Endothelial cell of umbilical vein (primary cell): ENCODE results near the gene CDK17. TPM values are rescaled to one million over a fixed set of nuclear protein-coding genes. Genes with fewer than 3 reads are reported as not detected.

ENCODE experiments used
- BruUV-seq: library from RNA; stranded (reverse); fragments of 400-500 nt; replicated peaks from 2 replicates; lab custom pipeline; 2021; lab: Mats Ljungman, UMichigan
- CTCF ChIA-PET: fragments of 300-600, 350-600 bp; sonication (Branson Sonifier 250); formaldehyde crosslinking; loops from one replicate; lab custom pipeline; 2021; ENCODE audit warnings: antibody characterized with exemption, inconsistent platforms; lab: Charles Lee
- POLR2A ChIA-PET: fragments of 300-600, 350-600 bp; sonication (Branson Sonifier 250); formaldehyde crosslinking; loops from one replicate; lab custom pipeline; 2021; ENCODE audit warnings: antibody characterized with exemption, inconsistent platforms; lab: Charles Lee
- DNase-seq: peaks from one replicate; pipeline ENCODE4 v3.0.0-alpha.2; 2011; ENCODE audit warnings: low read depth, low spot score
- FAIRE-seq: peaks from 2 replicates; lab custom pipeline; 2011; peaks lifted over from hg19 to GRCh38; lab: Jason Lieb, UNC
- H2AFZ ChIP-seq: 2 replicates; pipeline ENCODE4 v1.6.0; 2012; ENCODE audit warnings: low read depth, low read length, control low read depth, inconsistent platforms
- H3K27ac ChIP-seq: 2 replicates; pipeline ENCODE4 v1.5.1; 2011; ENCODE audit warnings: low read depth, mild to moderate bottlenecking, control low read depth, low read length, moderate library complexity; ENCODE audit not compliant: insufficient read depth
- H3K27me3 ChIP-seq, 2 experiments: 2 replicates each; pipeline versions ENCODE4 v1.6.0 to v1.6.1; 2011; ENCODE audit warnings: low read length in 2 of 2, mixed read lengths in 1 of 2; ENCODE audit not compliant: control insufficient read depth in 2 of 2, insufficient read depth in 2 of 2
- H3K36me3 ChIP-seq, 2 experiments: 2 replicates in 1 of 2; 3 replicates in 1 of 2; pipeline ENCODE4 v1.5.1; 2011; ENCODE audit warnings: low read length in 2 of 2, mild to moderate bottlenecking in 1 of 2, moderate library complexity in 1 of 2; ENCODE audit not compliant: control insufficient read depth in 2 of 2, insufficient read depth in 2 of 2; ENCODE audit errors: extremely low read depth in 1 of 2
- H3K4me1 ChIP-seq: 3 replicates; pipeline ENCODE4 v1.5.1; 2011; ENCODE audit warnings: mild to moderate bottlenecking, low read length; ENCODE audit not compliant: control insufficient read depth, insufficient read depth; ENCODE audit errors: extremely low read depth
- H3K4me2 ChIP-seq: 2 replicates; pipeline ENCODE4 v1.6.1; 2011; ENCODE audit warnings: low read length, control low read depth, mixed read lengths; ENCODE audit not compliant: insufficient read depth
- H3K4me3 ChIP-seq, 3 experiments: fragments of 200-600 bp in 1 of 3; sonication (generic), shearing (Covaris generic) in 1 of 3; replicated peaks in 1 of 3; 2 replicates each; pipeline ENCODE4 v1.5.1; 2011 to 2016; ENCODE audit warnings: control low read depth in 3 of 3, low read length in 3 of 3, mild to moderate bottlenecking in 2 of 3, inconsistent platforms in 1 of 3, low read depth in 1 of 3, moderate library complexity in 1 of 3; ENCODE audit not compliant: insufficient read depth in 1 of 3
- H3K79me2 ChIP-seq: 2 replicates; pipeline ENCODE4 v1.6.0; 2012; ENCODE audit warnings: low read length, inconsistent platforms; ENCODE audit not compliant: control insufficient read depth, insufficient read depth
- H3K9ac ChIP-seq: replicated peaks from 2 replicates; pipeline ENCODE3; 2011; ENCODE audit warnings: low read length, control low read depth; ENCODE audit not compliant: insufficient read depth; ENCODE audit errors: extremely low read depth
- H3K9me1 ChIP-seq: replicated peaks from 3 replicates; pipeline ENCODE4 v1.6.0; 2011; ENCODE audit warnings: mild to moderate bottlenecking, low read length; ENCODE audit not compliant: control insufficient read depth, insufficient read depth; ENCODE audit errors: extremely low read depth
- H3K9me3 ChIP-seq: replicated peaks from 2 replicates; pipeline ENCODE4 v1.5.1; 2012; ENCODE audit warnings: low read length, inconsistent platforms; ENCODE audit not compliant: control insufficient read depth, insufficient read depth
- H4K20me1 ChIP-seq: replicated peaks from 2 replicates; pipeline ENCODE3; 2011; ENCODE audit warnings: mild to moderate bottlenecking, low read length; ENCODE audit not compliant: control insufficient read depth, insufficient read depth; ENCODE audit errors: extremely low read depth
- CTCF ChIP-seq, 2 donors: IDR thresholded peaks; 1 replicate in 1 of 2; 2 replicates in 1 of 2; pipeline ENCODE4 v1.5.1; 2011; ENCODE audit warnings: low read length in 2 of 2, mild to moderate bottlenecking in 2 of 2, moderate library complexity in 2 of 2, control low read depth in 1 of 2, inconsistent platforms in 1 of 2, low read depth in 1 of 2; ENCODE audit not compliant: insufficient read depth in 1 of 2; ENCODE audit errors: extremely low read depth in 1 of 2
- EZH2 ChIP-seq: IDR thresholded peaks from 2 replicates; pipeline ENCODE4 v1.6.1; 2012; ENCODE audit warnings: borderline replicate concordance, low read depth, mild to moderate bottlenecking, moderate library complexity, low read length, inconsistent platforms; ENCODE audit not compliant: severe bottlenecking
- FOS ChIP-seq: IDR thresholded peaks from 2 replicates; pipeline ENCODE4 v1.6.1; 2011; ENCODE audit warnings: mild to moderate bottlenecking, low read length, moderate library complexity, borderline replicate concordance; ENCODE audit not compliant: insufficient read depth
- GATA2 ChIP-seq: IDR thresholded peaks from 2 replicates; pipeline ENCODE4 v1.7.0; 2011; ENCODE audit warnings: low read depth, mild to moderate bottlenecking, moderate library complexity, mixed read lengths, low read length; ENCODE audit not compliant: insufficient read length, insufficient read depth
- JUN ChIP-seq: IDR thresholded peaks from 2 replicates; pipeline ENCODE4 v1.6.1; 2011; ENCODE audit warnings: borderline replicate concordance, low read depth; ENCODE audit not compliant: insufficient read length, insufficient read depth
- MAX ChIP-seq: IDR thresholded peaks from 2 replicates; pipeline ENCODE4 v1.6.1; 2011; ENCODE audit not compliant: insufficient read depth, insufficient read length
- MYC ChIP-seq: IDR thresholded peaks from one replicate; pipeline ENCODE4 v1.6.1; 2011; ENCODE audit warnings: mild to moderate bottlenecking, low read depth, low read length
- POLR2A ChIP-seq: IDR thresholded peaks from 2 replicates; pipeline ENCODE4 v1.6.1; 2012; ENCODE audit warnings: low read depth, mild to moderate bottlenecking, control low read depth, low read length
- POLR2AphosphoS5 ChIP-seq: IDR thresholded peaks from 2 replicates; pipeline ENCODE4 v1.6.1; 2012; ENCODE audit warnings: low read depth, mild to moderate bottlenecking, control low read depth, low read length, moderate library complexity; ENCODE audit not compliant: insufficient read depth
- dilution Hi-C: fragments of 300-500 bp; cut with MboI; formaldehyde crosslinking; loops from one replicate; pipeline ENCODE4 v1.15.0; 2019; ENCODE audit warnings: low sequenced_read_pairs; ENCODE audit not compliant: extremely low pct_ligation_motif_present
- intact Hi-C: fragments of 100-400 bp; cut with micrococcal nuclease; formaldehyde crosslinking; loops from one replicate; pipeline ENCODE4 v1.10.0; 2022
- polyA plus RNA-seq, 4 experiments: library from polyadenylated mRNA; depleted of rRNA in 3 of 4; stranded (reverse) in 3 of 4; unstranded in 1 of 4; fragments of >200 nt; gene quantifications; 2 replicates each; pipeline versions ENCODE4 v1.2.1 to v1.2.3, GENCODE V29; 2011 to 2012; ENCODE audit warnings: missing spikeins in 1 of 4
- total RNA-seq: library from RNA; stranded (reverse); gene quantifications from 2 replicates; pipeline ENCODE4 v1.2.3, GENCODE V29; 2021

The CDK17 gene
- total and polyA plus RNA-seq, 2 donors (not counting 3 experiments of a cell fraction or from before 2014, with no cell fraction given), result 61.1 to 176 TPM

DNA sequence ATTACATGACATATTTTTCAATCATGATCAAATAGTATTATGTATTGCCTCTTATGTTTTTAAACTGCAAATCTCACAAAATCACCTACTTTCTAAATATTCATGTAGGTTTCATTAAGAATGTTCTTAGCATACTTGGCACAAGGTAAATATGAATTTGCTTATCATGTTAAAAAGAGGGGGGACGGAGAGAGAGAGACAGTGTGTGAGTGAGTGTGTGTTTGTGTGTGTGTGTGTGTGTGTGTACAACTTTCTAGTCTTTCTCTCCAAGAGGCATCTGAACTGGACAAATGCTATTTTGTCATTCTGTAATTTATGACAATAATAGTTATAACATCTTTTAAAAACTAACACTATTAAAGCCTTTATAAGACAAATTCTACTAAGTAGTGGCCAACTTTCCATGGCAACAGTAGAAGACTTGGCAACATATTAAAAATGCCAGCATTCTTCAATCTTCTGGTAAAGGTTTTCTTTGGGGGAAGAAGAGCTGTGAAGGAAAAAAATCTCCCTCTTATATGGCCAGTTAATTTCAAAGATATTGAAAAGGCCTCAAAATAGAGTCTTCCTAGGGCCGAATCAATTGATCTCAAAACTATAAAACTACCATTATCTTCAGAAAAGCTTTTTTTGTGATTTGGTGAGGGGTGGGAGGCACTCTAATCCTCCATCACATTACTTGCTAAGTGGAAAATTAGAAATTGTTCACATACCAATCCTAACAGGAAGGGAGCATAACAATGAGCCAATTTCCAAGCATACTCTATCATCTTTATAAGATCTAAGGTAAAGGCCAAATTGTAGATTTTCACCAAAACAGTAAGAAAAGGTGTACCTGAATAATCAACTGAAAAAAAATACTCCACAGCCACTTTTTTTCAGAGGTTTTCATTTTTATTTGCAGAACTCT, 28.2 kb downstream of the CDK17 start:
- TF ChIP-seq CTCF (IDR thresholded peaks at IDR 0.05; ENCODE audit: extremely low read depth in 1 of 2, insufficient read depth in 1 of 2, low read depth in 1 of 2, low read length in 2 of 2) (no peak), POLR2A (no peak), MAX (no peak), GATA2 (no peak), MYC (no peak), EZH2 (no peak), FOS (no peak), JUN (no peak), POLR2AphosphoS5 (no peak)
- no peak for FAIRE-seq
- no TSS peak for BruUV-seq
- dilution Hi-C loops, result no loop called here
- POLR2A ChIA-PET, result interaction anchor here (0.8 to 1.4 kb wide), 2 partner anchors 22 to 26 kb away, joined by 3 to 7 read pairs; no protein-coding TSS in a partner anchor
- H3K27me3 ChIP-seq, result no peaks in the 10 kb centered on the region
- H2AFZ ChIP-seq, result no peak overlapping the region
- CTCF ChIA-PET, result interaction anchor here (0.6 to 1.8 kb wide), 5 partner anchors 9 to 352 kb away, joined by 3 to 6 read pairs (median 4); no protein-coding TSS in a partner anchor
- no peaks in the 10 kb centered on the region for H3K36me3 ChIP-seq
- peaks cover 96% of the 10 kb centered on the region for H3K4me1 ChIP-seq
- no peaks in the 10 kb centered on the region for H3K9me3 ChIP-seq
- H4K20me1 ChIP-seq, result peaks cover 24% of the 10 kb centered on the region
- no peaks in the 10 kb centered on the region for H3K9me1 ChIP-seq
- H3K4me2 ChIP-seq, result peak overlapping the region; percentile 57
- DNase-seq, result no peak
- H3K79me2 ChIP-seq, result peaks cover 100% of the 10 kb centered on the region
- peak overlapping the region; percentile 18 for H3K9ac ChIP-seq
- H3K27ac ChIP-seq, result peak overlapping the region; percentile 47
- no peak overlapping the region for H3K4me3 ChIP-seq
- intact Hi-C loops, result no loop called here
